Stimulated activated CD8-positive, alpha-beta memory T cell treated with anti-CD3 and anti-CD28 coated beads, Interleukin-12 subunit alpha, Interleukin-12 subunit beta, amount 100 ng/mL, for 24 hours (primary cell): ENCODE results near the gene PRKAG1.
"Not testable (repeated sequence)": the region's sequence is repeated elsewhere in the genome, so short reads cannot be mapped to it uniquely, and the experiment has no call there.

Experiments
- DNase-seq: peaks from one replicate; pipeline ENCODE4 v3.0.0-alpha.2; 2020; ENCODE audit errors: extremely low read depth

Gene PRKAG1

GRCh38 chr12:49018261-49019119, at the start of gene PRKAG1:
TSS of gene PRKAG1 (minus strand) at chr12:49018776. CDS start at chr12:49018740, 36 bp downstream.
- peak; percentile 90 for DNase-seq

GRCh38 chr12:49066120-49066519, 47.5 kb upstream of the PRKAG1 start:
- no peak for DNase-seq

- DNase-seq, result no peak
These were observed 46.2 kb upstream of the PRKAG1 start for GRCh38 chr12:49064767-49065152.

DNA sequence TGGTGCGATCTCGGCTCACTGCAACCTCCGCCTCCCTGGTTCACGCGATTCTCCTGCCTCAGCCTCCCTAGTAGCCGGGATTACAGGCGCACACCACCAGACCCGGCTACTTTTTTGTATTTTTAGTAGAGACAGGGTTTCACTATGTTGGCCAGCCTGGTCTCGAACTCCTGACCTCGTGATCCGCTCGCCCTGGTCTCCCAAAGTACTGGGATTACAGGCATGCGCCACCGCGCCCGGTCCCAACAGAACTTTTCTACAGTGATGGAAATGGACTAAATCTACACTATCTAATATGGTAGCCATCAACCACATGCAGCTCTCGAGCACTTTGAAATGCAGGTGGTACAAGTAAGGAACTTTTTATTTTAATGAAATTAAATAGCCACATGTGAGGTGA, 43.3 kb upstream of the PRKAG1 start:
- not testable (repeated sequence) for DNase-seq

- DNase-seq, result no peak
These were observed 42.6 kb upstream of the PRKAG1 start for GRCh38 chr12:49061157-49061650.

DNA sequence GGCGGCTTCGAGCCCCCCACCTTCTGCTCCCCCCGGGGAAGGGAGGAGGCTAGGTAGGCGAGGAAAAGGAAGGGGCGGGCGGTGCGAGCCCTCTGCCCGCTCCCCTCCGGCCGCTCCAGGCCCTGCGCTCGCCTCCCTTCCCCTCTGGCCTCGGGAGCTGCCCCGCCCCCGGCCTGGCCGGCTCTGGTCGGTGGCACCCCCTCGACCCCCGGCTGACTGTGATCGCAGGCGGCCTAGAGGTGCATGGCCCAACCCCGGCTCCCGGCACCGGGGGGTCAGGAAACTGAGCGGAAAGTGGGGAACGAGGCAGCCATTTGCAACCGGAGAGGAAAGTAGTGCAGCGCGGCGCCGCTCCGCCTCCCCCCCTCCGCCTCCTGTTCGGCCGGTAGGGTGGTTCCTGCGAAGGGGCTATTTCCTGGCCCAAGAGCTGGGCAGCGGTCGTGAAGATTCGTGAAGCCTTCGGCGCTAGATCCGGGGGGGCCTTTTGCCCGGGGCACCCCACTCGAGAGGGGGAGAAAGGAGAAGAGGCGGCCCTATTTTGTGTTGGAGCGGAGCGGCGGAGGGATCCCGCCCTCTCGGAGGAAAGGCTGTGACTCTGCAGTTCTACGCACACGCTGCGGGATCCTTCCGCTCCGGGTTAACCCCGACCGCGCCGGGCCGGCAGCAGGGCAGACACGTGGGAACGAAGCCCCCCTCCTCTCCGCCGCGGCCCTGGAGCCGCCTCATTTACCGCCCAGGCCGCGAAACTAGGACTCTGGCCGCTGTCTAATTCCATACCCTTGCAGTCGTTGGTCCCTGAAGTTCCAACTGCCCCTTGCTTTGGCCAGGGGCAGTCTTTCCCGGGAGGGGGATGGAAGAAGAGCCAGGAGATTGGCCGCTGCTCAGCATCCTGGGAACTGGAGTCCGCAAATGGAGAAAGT, 41.9 kb upstream of the PRKAG1 start, which contains the start of gene KMT2D:
Gene KMT2D (minus strand): TSS at position 558 of the 920 bp plus-strand sequence. CDS start 5,470 bp downstream, outside the sequence.
- peak; percentile 78 for DNase-seq

GRCh38 chr12:49059299-49060171, 41.0 kb upstream of the PRKAG1 start:
- DNase-seq, result no peak

DNA sequence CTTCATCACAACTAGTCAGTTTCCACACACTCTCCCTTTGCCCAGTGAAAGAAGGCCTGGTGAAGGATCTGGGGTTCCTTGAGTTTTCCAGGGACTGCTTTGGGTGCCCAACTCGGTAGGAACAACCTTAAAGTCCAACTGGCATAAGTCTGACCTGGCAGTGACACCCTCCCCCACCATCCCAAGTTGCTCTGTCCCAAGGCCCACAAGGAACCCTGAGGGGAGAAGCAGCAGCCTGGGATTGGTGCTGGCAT, 40.4 kb upstream of the PRKAG1 start:
- DNase-seq, result no peak

- DNase-seq, result no peak
These were observed 39.9 kb upstream of the PRKAG1 start for GRCh38 chr12:49058366-49059044.

GRCh38 chr12:49057888-49058287, 39.3 kb upstream of the PRKAG1 start:
- no peak for DNase-seq

DNA sequence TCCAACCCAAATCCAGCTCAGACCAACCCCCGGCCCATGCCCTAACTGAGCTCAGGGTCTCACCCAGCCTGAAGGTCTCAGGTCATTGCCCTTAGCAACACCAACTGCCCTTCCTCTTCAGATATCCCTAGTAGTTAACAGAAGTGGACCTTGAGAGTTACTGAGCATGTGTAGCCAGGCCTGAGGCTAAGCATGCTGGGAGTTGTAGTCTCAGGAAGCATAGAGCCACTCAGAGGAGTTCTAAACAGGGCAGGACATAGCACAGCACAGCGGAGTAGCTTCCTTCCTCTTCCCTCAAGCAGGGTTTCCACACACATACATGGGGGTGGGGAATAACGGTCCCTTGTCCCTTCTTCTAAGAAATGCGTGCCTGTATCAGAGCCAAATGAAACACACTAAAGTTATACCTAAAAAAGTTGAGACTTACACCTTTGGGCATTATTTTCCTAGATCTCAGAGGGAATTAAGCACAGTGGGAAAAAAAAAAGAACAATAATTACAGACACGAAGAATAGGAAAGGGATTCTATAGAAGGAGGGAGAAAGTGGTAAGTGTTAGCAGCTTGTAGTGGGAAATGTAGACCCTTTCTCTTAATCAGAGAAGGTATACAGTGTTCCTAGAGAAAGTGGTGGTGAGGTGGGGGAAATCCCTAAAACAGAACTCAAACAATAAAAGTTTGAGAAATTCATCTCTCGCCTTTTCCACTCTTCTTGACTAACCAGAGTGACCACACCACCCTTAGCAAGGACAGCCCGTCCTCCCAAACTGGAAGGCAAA, 37.6 kb upstream of the PRKAG1 start:
- DNase-seq, result no peak

DNA sequence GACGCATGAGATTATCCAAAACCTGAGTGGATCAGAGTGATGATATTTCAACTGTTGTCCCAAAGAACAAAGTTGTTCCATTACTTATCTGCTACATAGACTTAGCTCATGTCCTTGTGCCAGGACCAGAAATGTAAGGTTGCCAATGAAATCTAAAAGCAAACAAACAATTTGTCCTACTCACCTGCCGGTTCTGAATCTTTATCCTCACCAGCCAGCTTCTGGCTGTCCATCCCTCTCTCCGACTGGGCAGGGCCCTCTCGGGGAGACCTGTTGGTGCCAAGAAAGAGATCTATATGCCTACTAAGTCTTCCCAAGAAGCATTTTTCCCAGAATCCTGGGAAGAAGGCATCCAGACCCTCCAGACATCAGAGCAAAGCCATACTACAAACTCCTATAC, 36.5 kb upstream of the PRKAG1 start:
- DNase-seq, result no peak

- no peak for DNase-seq
These were observed 35.9 kb upstream of the PRKAG1 start for GRCh38 chr12:49054524-49054923.

DNA sequence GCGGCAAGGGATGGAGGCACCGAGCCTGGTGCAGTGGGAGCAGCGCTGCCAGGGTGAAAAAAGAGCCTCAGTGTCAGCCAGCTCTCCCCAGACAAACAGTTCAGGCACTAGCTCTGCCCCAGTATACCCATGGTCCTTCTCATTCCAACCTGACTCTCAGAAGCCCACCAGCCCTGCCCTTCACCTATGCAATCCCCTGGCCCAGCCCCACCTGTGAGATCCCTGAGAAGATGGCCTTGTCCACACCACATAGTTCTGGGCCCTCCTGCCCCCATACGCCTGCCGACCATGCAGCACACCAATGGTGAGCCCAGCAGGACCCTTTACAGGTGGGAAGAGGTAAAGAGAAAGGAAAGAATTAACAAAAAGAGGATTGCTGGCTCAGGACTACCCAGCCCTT, 35.5 kb upstream of the PRKAG1 start:
- no peak for DNase-seq

- DNase-seq, result no peak
These were observed 34.1 kb upstream of the PRKAG1 start for GRCh38 chr12:49052451-49053208.

- no peak for DNase-seq
These were observed 33.3 kb upstream of the PRKAG1 start for GRCh38 chr12:49051777-49052438.

DNA sequence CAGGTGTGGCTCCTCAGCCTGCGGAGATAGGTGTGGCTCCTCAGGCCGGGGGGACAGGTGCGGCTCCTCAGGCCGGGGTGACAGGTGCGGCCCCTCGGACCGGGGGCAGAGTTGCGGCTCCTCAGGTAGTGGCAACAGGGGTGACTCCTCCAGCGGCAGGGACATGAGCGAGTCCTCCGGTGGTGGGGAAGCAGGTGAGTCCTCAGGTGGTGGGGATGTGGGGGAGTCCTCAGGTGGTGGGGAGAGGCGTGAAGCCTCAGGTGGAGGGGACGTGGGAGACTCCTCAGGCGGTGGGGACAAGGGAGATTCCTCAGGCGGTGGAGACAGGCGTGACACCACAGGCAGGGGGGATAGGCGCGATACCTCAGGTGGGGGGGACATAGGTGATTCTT, 32.8 kb upstream of the PRKAG1 start:
- no peak for DNase-seq

GRCh38 chr12:49050507-49051372, 32.2 kb upstream of the PRKAG1 start:
- no peak for DNase-seq
